MM.1S (cell line): ENCODE results near the gene CLCN7.
"Not testable (repeated sequence)": the region's sequence is repeated elsewhere in the genome, so short reads cannot be mapped to it uniquely, and the experiment has no call there.

ENCODE experiments used
- DNase-seq: peaks from one replicate; pipeline ENCODE4 v3.0.0-alpha.2; 2015
- H2AFZ ChIP-seq: fragments of 300-600 bp; sonication (generic); 2 replicates; pipeline ENCODE4 v1.6.0; 2016; ENCODE audit warnings: antibody characterized with exemption, low read length
- H3F3A ChIP-seq: fragments of 300-600 bp; sonication (generic); 2 replicates; pipeline ENCODE4 v1.6.1; 2016; ENCODE audit warnings: mild to moderate bottlenecking, antibody characterized with exemption, low read length, moderate library complexity, mixed read lengths; ENCODE audit not compliant: insufficient read depth
- H3K27ac ChIP-seq: fragments of 300-600 bp; sonication (generic); 2 replicates; pipeline ENCODE4 v1.5.1; 2016; ENCODE audit warnings: mild to moderate bottlenecking, low read length
- H3K27me3 ChIP-seq: fragments of 300-600 bp; sonication (generic); replicated peaks from 2 replicates; pipeline ENCODE4 v1.6.0; 2016; ENCODE audit warnings: low read length; ENCODE audit not compliant: insufficient read depth
- H3K36me3 ChIP-seq: fragments of 300-600 bp; sonication (generic); replicated peaks from 2 replicates; pipeline ENCODE4 v1.6.1; 2016; ENCODE audit warnings: mild to moderate bottlenecking, low read length, mixed read lengths; ENCODE audit not compliant: insufficient read depth
- H3K4me1 ChIP-seq: fragments of 300-600 bp; sonication (generic); 2 replicates; pipeline ENCODE4 v1.6.1; 2016; ENCODE audit warnings: low read length, mixed read lengths
- H3K4me2 ChIP-seq: fragments of 300-600 bp; sonication (generic); 2 replicates; pipeline ENCODE4 v1.6.0; 2016; ENCODE audit warnings: low read depth, low read length
- H3K4me3 ChIP-seq: fragments of 300-600 bp; sonication (generic); 2 replicates; pipeline ENCODE4 v1.5.1; 2016; ENCODE audit warnings: low read length, mixed read lengths
- H3K79me2 ChIP-seq: fragments of 300-600 bp; sonication (generic); 2 replicates; pipeline ENCODE4 v1.6.1; 2016; ENCODE audit warnings: mixed run types, low read length, mixed read lengths
- H3K9ac ChIP-seq: fragments of 300-600 bp; sonication (generic); 2 replicates; pipeline ENCODE4 v1.6.1; 2016; ENCODE audit warnings: low read length, mixed read lengths
- H3K9me2 ChIP-seq: fragments of 300-600 bp; sonication (generic); replicated peaks from 2 replicates; pipeline ENCODE4 v1.6.1; 2016; ENCODE audit warnings: mild to moderate bottlenecking, low read length, mixed read lengths; ENCODE audit not compliant: insufficient read depth
- H3K9me3 ChIP-seq: fragments of 300-600 bp; sonication (generic); replicated peaks from 2 replicates; pipeline ENCODE4 v1.6.1; 2016; ENCODE audit warnings: mild to moderate bottlenecking, low read length, mixed read lengths; ENCODE audit not compliant: insufficient read depth
- H4K20me1 ChIP-seq: fragments of 300-600 bp; sonication (generic); 2 replicates; pipeline ENCODE4 v1.6.1; 2016; ENCODE audit warnings: mild to moderate bottlenecking, low read length, moderate library complexity, mixed read lengths; ENCODE audit not compliant: insufficient read depth
- CTCF ChIP-seq: fragments of 300-600 bp; sonication (generic); IDR thresholded peaks from 2 replicates; pipeline ENCODE4 v1.5.1; 2016; ENCODE audit warnings: antibody characterized with exemption, low read length, mixed read lengths
- EZH2 ChIP-seq: fragments of 300-600 bp; sonication (generic); optimal IDR thresholded peaks from 2 replicates; pipeline ENCODE3; 2017; ENCODE audit warnings: low read depth, mild to moderate bottlenecking, antibody characterized with exemption, low read length, mixed read lengths
- EZH2phosphoT487 ChIP-seq: fragments of 300-600 bp; sonication (generic); IDR thresholded peaks from 2 replicates; pipeline ENCODE4 v1.6.1; 2018; ENCODE audit warnings: antibody characterized with exemption, low read length

The CLCN7 gene

GRCh38 chr16:1442697-1443096 lies 32.1 kb downstream of the CLCN7 start:
- Histone ChIP-seq H3K79me2 (no peaks in the 10 kb centered on the region), H3K9ac (no peak overlapping the region), H4K20me1 (no peaks in the 10 kb centered on the region), H2AFZ (no peak overlapping the region), H3K4me3 (no peak overlapping the region), H3F3A (no peaks in the 10 kb centered on the region), H3K4me1 (no peaks in the 10 kb centered on the region), H3K4me2 (no peak overlapping the region), H3K9me2 (no peaks in the 10 kb centered on the region), H3K27me3 (peaks cover 24% of the 10 kb centered on the region), H3K27ac (no peak overlapping the region), H3K36me3 (no peaks in the 10 kb centered on the region), H3K9me3 (no peaks in the 10 kb centered on the region)
- no peak for TF ChIP-seq CTCF
- TF ChIP-seq EZH2, result no peak
- no peak for TF ChIP-seq EZH2phosphoT487
- no peak for DNase-seq

- Histone ChIP-seq H3K27me3 (peaks cover 37% of the 10 kb centered on the region), H3K9ac (no peak overlapping the region), H3K4me3 (no peak overlapping the region), H3K36me3 (no peaks in the 10 kb centered on the region), H3K4me2 (no peak overlapping the region), H3K9me3 (no peaks in the 10 kb centered on the region), H2AFZ (no peak overlapping the region), H4K20me1 (no peaks in the 10 kb centered on the region), H3K79me2 (no peaks in the 10 kb centered on the region), H3F3A (no peaks in the 10 kb centered on the region), H3K4me1 (no peaks in the 10 kb centered on the region), H3K27ac (no peak overlapping the region), H3K9me2 (no peaks in the 10 kb centered on the region)
- DNase-seq, result no peak
- no peak for TF ChIP-seq EZH2
- no peak for TF ChIP-seq EZH2phosphoT487
- TF ChIP-seq CTCF, result no peak
These were observed 33.4 kb downstream of the CLCN7 start for GRCh38 chr16:1441391-1441829.

GRCh38 chr16:1439699-1440074 lies 35.1 kb downstream of the CLCN7 start:
- peaks cover 53% of the 10 kb centered on the region for H3K27me3 ChIP-seq

GRCh38 chr16:1439058-1439698 lies 35.6 kb downstream of the CLCN7 start:
- no peaks in the 10 kb centered on the region for H3K79me2 ChIP-seq
- no peaks in the 10 kb centered on the region for H3F3A ChIP-seq
- H3K27me3 ChIP-seq, result peaks cover 56% of the 10 kb centered on the region
- no peaks in the 10 kb centered on the region for H3K9me2 ChIP-seq
- no peak for TF ChIP-seq CTCF
- no peak for TF ChIP-seq EZH2phosphoT487
- TF ChIP-seq EZH2, result no peak
- H3K9me3 ChIP-seq, result no peaks in the 10 kb centered on the region
- no peaks in the 10 kb centered on the region for H3K4me1 ChIP-seq
- no peak for DNase-seq
- no peaks in the 10 kb centered on the region for H4K20me1 ChIP-seq
- H2AFZ ChIP-seq, result no peak overlapping the region
- no peak overlapping the region for H3K9ac ChIP-seq
- no peak overlapping the region for H3K4me3 ChIP-seq
- H3K4me2 ChIP-seq, result no peak overlapping the region
- no peaks in the 10 kb centered on the region for H3K36me3 ChIP-seq
- no peak overlapping the region for H3K27ac ChIP-seq

More at GRCh38 chr16:1439699-1440074, 35.1 kb downstream of the CLCN7 start:
- not testable (repeated sequence) for H3K9ac ChIP-seq, H2AFZ ChIP-seq, DNase-seq, H4K20me1 ChIP-seq, H3F3A ChIP-seq, H3K36me3 ChIP-seq, H3K27ac ChIP-seq, H3K4me2 ChIP-seq, H3K4me3 ChIP-seq, H3K9me3 ChIP-seq, H3K79me2 ChIP-seq, H3K9me2 ChIP-seq, H3K4me1 ChIP-seq
